ENCODE results near the gene SCN3A. TPM values are rescaled to one million over a fixed set of nuclear protein-coding genes. Genes with fewer than 3 reads are reported as not detected.

The SCN3A gene
- total and polyA plus RNA-seq, 2 of the 4 experiments (the other 2 are of a cell fraction), result 0.26 to 0.90 TPM

DNA sequence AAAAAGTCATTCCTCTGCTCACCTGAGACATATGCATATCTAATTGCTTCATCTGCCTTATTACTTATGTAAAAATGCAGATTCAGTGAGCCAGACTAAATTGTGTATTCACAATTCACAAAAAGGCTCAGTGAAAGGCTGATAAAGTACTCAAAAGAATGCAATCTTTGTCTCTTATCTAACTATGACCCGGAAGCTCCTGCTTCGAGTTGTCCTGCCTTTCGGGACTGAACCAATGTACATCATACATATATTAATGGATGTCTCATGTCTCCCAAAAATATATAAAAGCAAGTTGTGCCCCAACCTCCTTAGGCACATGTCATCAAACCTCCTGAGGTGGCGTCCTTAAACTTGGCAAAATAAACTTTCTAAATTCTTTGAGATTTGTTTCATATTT lies 120.5 kb downstream of the SCN3A start:
- ATAC-seq (ENCODE audit: low read depth) (no peak), DNase-seq (no peak)
- Histone ChIP-seq H3K27me3 (ENCODE audit: control insufficient read depth, insufficient read depth, low read length) (no peaks in the 10 kb centered on the region; the same call in 1 of the 2 replicates), H3K27ac (ENCODE audit: insufficient read depth, low read length) (no peak overlapping the region), H3K18ac (ENCODE audit: low read depth, low read length) (no peak overlapping the region), H3K4ac (ENCODE audit: low read depth, low read length) (no peak overlapping the region), H3K23ac (ENCODE audit: low read depth, low read length) (no peak overlapping the region), H3K14ac (replicated peaks; ENCODE audit: low read depth, low read length) (no peak overlapping the region), H2AK9ac (replicated peaks; ENCODE audit: low read depth, low read length, poor library complexity) (no peak overlapping the region), H2BK15ac (ENCODE audit: low read depth, low read length) (no peak overlapping the region), H3K36me3 (ENCODE audit: control insufficient read depth, insufficient read depth, low read length) (no peaks in the 10 kb centered on the region), H3K4me3 (ENCODE audit: insufficient read depth, low read depth, low read length) (no peak overlapping the region), H2AFZ (replicated peaks; ENCODE audit: low read length, poor library complexity) (no peak overlapping the region), H2BK20ac (ENCODE audit: low read depth, low read length) (no peak overlapping the region), H4K8ac (ENCODE audit: low read depth in 2 of 2, low read length in 2 of 2) (no peak overlapping the region), H2BK120ac (ENCODE audit: low read depth, low read length) (no peak overlapping the region), H2AK5ac (ENCODE audit: low read depth, low read length) (no peak overlapping the region), H3K9me3 (ENCODE audit: control insufficient read depth, insufficient read depth, low read length) (no peaks in the 10 kb centered on the region), H3K9ac (ENCODE audit: low read depth, low read length) (no peak overlapping the region), H4K20me1 (ENCODE audit: insufficient read depth, low read length) (no peaks in the 10 kb centered on the region), H3K56ac (ENCODE audit: extremely low read depth, insufficient read depth, low read length) (no peak overlapping the region), H3K9me1 (ENCODE audit: insufficient read depth, low read length) (no peaks in the 10 kb centered on the region), H3K79me1 (ENCODE audit: low read depth in 1 of 2, low read length in 2 of 2) (no peaks in the 10 kb centered on the region), H2BK5ac (ENCODE audit: low read depth, low read length, poor library complexity, severe bottlenecking) (no peak overlapping the region), H3K4me1 (ENCODE audit: control insufficient read depth, insufficient read depth, low read length) (no peaks in the 10 kb centered on the region), H3K4me2 (ENCODE audit: low read depth, low read length) (no peak overlapping the region), H4K5ac (ENCODE audit: low read depth, low read length) (no peak overlapping the region), H4K91ac (ENCODE audit: insufficient read depth, low read depth, low read length) (no peak overlapping the region)
- no CpG with 5 or more reads among the region's 4 CpGs for WGBS, 2 experiments (ENCODE audit: extremely low coverage in 2 of 2, insufficient read length in 1 of 2)
- ChIA-PET CTCF (interaction anchor here (1.1 kb wide), 1 partner anchor 14 kb away, joined by 3 read pairs; no protein-coding TSS in a partner anchor), POLR2A (ENCODE audit: unreplicated experiment) (no interaction called here)
- no TSS peak for BruUV-seq (replicated peaks)
- no peak for TF ChIP-seq NFE2L2 (IDR thresholded peaks at IDR 0.05; ENCODE audit: low read depth, low read length)
- no peak for TF ChIP-seq RCOR1 (IDR thresholded peaks at IDR 0.05; ENCODE audit: insufficient replicate concordance, low read length)
- TF ChIP-seq FOS (IDR thresholded peaks at IDR 0.05; ENCODE audit: low read depth, low read length), result no peak
- TF ChIP-seq BHLHE40 (IDR thresholded peaks at IDR 0.05; ENCODE audit: low read depth, low read length), result no peak
- no peak for TF ChIP-seq MXI1 (IDR thresholded peaks at IDR 0.05; ENCODE audit: borderline replicate concordance, low read depth, low read length)
- no peak for TF ChIP-seq MAFK (IDR thresholded peaks at IDR 0.05; ENCODE audit: low read depth, low read length)
- no peak for TF ChIP-seq SMC3 (IDR thresholded peaks at IDR 0.05; ENCODE audit: low read depth, low read length)
- TF ChIP-seq CHD1 (IDR thresholded peaks at IDR 0.05; ENCODE audit: low read depth, low read length), result no peak
- TF ChIP-seq, protein P1, sequence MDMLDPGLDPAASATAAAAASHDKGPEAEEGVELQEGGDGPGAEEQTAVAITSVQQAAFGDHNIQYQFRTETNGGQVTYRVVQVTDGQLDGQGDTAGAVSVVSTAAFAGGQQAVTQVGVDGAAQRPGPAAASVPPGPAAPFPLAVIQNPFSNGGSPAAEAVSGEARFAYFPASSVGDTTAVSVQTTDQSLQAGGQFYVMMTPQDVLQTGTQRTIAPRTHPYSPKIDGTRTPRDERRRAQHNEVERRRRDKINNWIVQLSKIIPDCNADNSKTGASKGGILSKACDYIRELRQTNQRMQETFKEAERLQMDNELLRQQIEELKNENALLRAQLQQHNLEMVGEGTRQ (IDR thresholded peaks at IDR 0.05; ENCODE audit: low read depth, low read length), result no peak
- TF ChIP-seq, protein P2, sequence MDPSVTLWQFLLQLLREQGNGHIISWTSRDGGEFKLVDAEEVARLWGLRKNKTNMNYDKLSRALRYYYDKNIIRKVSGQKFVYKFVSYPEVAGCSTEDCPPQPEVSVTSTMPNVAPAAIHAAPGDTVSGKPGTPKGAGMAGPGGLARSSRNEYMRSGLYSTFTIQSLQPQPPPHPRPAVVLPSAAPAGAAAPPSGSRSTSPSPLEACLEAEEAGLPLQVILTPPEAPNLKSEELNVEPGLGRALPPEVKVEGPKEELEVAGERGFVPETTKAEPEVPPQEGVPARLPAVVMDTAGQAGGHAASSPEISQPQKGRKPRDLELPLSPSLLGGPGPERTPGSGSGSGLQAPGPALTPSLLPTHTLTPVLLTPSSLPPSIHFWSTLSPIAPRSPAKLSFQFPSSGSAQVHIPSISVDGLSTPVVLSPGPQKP (IDR thresholded peaks at IDR 0.05; ENCODE audit: borderline replicate concordance, low read depth, low read length), result no peak
- no peak for TF ChIP-seq POLR2A (IDR thresholded peaks at IDR 0.05; ENCODE audit: low read depth, low read length)
- TF ChIP-seq, protein P3, sequence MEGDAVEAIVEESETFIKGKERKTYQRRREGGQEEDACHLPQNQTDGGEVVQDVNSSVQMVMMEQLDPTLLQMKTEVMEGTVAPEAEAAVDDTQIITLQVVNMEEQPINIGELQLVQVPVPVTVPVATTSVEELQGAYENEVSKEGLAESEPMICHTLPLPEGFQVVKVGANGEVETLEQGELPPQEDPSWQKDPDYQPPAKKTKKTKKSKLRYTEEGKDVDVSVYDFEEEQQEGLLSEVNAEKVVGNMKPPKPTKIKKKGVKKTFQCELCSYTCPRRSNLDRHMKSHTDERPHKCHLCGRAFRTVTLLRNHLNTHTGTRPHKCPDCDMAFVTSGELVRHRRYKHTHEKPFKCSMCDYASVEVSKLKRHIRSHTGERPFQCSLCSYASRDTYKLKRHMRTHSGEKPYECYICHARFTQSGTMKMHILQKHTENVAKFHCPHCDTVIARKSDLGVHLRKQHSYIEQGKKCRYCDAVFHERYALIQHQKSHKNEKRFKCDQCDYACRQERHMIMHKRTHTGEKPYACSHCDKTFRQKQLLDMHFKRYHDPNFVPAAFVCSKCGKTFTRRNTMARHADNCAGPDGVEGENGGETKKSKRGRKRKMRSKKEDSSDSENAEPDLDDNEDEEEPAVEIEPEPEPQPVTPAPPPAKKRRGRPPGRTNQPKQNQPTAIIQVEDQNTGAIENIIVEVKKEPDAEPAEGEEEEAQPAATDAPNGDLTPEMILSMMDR (conservative IDR thresholded peaks at IDR 0.05; ENCODE audit: low read depth, low read length), result no peak
- no peak for TF ChIP-seq MAZ (IDR thresholded peaks at IDR 0.05; ENCODE audit: borderline replicate concordance, low read depth, low read length)
- no peak for TF ChIP-seq CEBPB (IDR thresholded peaks at IDR 0.05; ENCODE audit: low read depth, low read length)
- no peak for TF ChIP-seq RAD21 (IDR thresholded peaks at IDR 0.05; ENCODE audit: low read length)
- no peak for TF ChIP-seq RFX5 (IDR thresholded peaks at IDR 0.05; ENCODE audit: low read depth, low read length)
- in situ Hi-C loops (cut with MboI; ENCODE audit: low sequenced_read_pairs), result no loop called here
- dilution Hi-C loops (cut with HindIII; ENCODE audit: low sequenced_read_pairs, unreplicated experiment), result no loop called here
- intact Hi-C loops (cut with micrococcal nuclease), result no loop called here

All from IMR-90 (cell line).